ENCODE measurements around the gene CHRNA4.

Gene CHRNA4

DNA sequence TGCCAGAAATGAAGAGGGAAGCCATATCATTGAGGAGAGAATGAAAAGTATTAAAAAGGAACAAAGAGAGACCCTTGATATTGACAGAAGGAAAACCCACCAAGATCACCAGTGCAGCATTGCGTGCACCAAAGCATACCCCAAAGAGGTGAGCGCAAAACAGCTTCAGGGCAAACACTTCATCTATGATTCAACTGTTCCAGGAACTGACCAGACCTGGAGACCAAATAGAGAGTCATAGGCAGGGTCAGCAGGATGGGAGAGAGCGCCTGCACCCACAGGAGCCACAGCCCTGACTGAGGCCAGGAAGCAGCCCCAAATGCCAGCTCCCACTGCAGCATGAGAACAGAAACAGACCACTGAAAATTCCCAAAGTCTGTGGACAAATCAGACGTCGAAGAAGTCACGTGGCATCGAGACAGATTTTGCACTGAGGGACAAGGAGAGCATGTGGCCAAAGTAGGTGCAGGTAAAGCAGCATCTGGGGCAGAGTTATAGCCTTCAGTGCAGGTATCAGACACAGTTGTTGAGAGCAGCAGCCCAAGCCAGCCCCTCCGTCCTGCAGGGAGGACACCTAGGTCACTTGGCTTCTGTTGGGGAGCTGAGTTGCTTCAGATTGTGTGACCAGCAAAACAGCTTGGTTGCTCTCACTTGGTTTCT is 29.3 kb downstream of the CHRNA4 start:
- no peak for DNase-seq

GRCh38 chr20:63330940-63331339 is 30.2 kb downstream of the CHRNA4 start:
- no peak for DNase-seq

GRCh38 chr20:63330084-63330760 is 30.9 kb downstream of the CHRNA4 start:
- no peak for DNase-seq

DNA sequence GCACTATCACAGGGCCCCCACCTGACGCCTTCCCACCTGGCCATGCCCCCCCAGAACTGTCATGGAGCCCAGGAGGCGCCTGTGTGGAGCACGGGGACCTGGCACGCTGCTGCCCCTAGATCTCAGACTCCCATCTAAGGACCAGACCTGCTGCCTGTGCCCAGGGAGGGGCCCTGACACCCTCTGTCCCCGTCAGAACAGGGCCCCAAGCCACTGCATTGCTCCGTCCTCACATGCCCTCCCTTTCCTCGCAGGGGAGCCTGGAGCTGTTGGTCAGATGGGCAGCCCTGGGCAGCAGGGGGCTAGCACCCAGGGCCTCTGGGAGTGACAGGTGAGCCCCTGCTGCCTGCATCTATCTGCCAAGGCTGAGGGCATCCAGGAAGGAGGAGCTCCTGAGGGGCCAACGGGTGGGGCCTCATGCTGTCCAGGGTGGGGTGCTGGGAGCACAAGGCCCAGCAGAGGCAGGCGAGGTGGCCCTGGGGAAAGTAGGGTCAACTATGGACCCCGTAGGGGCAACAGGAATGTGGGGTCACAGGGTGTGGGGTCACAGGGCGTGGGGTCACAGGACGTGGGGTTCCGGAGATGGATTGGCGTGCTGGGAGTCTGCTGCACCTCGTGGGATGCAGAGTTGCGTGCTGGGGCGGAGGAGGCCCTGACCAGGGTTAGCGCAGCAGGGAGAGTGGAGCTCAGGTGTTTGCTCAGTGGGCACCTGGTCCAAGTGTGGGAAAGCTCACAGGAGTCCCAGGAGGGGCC is 31.6 kb downstream of the CHRNA4 start:
- DNase-seq, result no peak

GRCh38 chr20:63328718-63329275 is 32.4 kb downstream of the CHRNA4 start:
- DNase-seq, result no peak

GRCh38 chr20:63328026-63328700 is 33.0 kb downstream of the CHRNA4 start:
- no peak for DNase-seq

DNA sequence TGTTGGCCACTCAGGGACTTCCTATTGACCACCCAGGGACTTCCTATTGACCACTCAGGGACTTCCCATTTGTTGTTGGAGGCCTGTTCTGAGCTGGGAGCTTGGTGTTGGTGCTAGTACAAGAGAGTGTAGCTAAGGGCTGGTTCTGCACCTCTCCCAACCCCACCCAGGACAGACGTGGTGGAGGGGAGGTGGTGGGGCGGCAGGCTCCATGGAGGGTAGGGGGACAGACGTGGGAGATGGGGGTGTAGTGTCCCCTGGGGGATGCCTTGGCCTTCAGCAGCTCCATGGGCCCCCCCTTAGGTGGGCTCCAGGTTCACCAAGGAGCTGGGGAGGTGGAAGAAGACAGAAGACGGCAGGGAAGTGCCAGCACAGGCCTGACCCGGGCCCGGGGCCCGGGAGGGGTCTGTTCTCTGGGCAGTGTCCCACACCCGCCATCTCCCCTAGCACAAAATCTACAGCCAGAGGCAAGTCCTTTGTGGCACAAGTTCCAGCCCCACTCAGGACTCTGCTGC is 33.9 kb downstream of the CHRNA4 start:
- no peak for DNase-seq

- peak; percentile 7 for DNase-seq
These were observed 34.6 kb downstream of the CHRNA4 start for GRCh38 chr20:63326314-63327230.

GRCh38 chr20:63325554-63326313 is 35.4 kb downstream of the CHRNA4 start:
- no peak for DNase-seq

- DNase-seq, result no peak
These were observed 36.1 kb downstream of the CHRNA4 start for GRCh38 chr20:63325021-63325471.

GRCh38 chr20:63323357-63323981 is 37.7 kb downstream of the CHRNA4 start:
- DNase-seq, result no peak

DNA sequence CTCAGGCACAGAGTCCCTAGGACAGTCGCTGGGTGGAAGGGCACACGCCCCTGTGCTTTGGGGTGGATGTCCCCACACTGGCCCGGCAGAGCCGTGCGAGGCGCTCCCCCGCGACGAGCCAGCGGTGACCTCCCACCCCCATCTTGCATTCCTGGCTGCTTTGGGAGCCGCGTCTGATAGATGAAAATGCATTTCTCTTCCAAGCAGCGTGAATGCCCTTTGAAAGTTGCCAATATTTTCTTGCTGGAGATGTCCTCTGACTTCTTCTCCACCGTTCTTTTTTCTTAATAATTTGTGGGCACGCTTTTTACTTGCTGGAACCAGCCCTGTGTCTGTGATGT is 38.2 kb downstream of the CHRNA4 start:
- no peak for DNase-seq

DNA sequence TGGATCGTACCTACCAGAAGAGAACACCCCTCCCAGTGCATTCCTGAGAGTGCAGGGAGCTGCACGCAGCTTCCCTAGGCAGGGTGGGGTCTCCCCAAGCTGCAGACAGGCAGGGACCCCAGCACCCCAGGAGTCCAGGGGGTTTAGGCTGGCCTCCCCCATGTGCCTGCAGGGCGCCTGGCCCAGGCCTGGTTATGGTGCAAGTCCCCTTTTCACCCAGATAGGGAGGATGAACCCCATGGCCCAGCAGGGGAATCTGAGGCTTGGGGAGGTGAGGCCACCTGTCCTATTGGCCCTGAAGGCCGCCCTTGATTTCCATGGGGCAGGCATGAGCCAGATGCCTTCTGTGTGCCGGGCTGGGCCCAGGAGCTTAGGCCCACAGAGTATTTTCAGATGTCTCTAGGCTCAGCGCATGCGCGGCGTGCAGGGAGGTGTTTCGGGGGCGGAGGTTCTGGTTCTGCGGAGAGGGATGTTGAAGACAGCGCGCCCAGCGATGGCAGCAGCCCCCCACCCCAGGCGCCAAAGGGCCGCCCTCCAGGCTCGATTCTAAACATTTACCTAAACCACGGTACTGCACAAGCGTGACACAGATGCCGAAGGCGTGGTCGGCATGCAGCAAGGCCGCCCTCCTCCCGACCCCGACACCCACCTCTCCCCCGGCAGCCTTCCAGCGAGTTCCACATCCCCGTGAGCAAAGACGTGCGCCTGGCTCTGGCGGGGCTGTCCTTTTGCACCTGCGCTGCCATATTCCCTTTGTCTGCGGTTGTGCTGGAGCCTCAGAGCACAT is 38.8 kb downstream of the CHRNA4 start:
- no peak for DNase-seq

- DNase-seq, result no peak
These were observed 39.9 kb downstream of the CHRNA4 start for GRCh38 chr20:63321148-63321831.

DNA sequence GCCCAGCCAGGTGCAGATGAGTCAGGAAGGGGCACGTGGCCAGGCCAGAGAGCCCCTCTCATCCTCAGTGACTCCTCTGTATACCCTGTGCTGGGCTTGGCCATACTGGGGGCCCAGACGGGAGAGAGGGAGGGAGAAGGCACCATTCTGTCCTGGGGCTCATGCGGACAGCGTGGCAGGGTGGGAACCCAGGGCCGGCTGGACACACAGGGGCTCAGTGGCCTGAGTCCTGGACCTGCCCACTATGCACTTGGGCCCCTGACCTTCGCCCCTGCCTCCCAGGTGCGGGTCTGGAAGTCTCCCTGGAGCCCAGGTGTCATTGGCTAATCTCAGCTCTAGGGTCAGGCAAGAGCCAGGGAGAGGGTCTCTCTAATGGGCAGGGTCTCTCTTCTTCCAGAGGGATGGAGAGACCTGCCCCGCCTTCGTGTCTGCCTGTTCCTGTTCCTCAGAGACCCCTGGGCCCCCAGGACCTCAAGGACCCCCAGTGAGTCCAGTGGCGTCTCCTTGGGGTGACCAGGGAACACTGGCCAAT is 40.5 kb downstream of the CHRNA4 start:
- DNase-seq, result no peak

GRCh38 chr20:63320041-63320511 is 41.1 kb downstream of the CHRNA4 start:
- no peak for DNase-seq

DNA sequence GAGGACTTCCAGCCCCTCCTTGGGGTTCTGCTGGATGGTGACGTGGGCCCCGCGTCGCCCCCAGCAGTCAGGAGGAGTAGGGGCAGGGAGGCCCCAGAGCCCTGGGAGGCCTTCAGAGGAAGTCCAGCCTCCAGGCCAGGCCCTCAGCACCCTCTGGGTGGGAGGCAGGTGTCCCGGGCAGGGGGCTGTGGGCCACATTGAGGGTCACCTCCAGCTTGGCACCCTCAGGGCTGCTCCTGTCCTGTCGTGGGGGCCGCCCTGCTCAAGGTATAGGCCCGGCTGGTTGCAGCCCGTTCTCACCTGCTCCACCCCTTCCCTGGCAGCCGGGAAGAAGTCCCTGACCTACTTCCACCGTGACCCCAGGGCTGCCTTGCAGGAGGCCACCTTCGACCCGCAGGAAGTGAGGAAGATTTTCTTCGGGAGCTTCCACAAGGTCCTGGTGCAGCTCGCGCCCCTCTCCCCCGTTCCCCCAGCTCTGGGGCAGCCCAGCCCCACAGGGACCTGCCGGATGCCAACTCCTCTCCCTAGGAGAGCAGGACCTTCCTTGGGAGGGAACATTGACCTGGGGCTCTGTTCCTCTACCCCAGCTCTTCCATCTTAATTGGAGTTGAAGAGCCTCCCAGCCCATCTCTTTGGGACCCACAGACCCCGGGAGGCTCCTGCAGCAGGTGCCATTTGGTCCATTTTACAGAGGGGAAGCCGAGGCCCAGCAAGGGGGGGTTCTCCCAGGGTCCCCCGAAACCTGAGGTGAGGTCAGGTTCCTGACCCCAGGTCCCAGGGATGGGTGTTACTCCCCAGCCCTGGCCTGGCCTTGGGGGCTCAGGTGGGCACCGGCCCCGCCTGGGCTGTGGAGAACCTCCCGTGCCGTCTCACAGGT is 41.7 kb downstream of the CHRNA4 start:
- no peak for DNase-seq
